Measurements from ENCODE around the gene DFFB. TPM values are rescaled to one million over a fixed set of nuclear protein-coding genes. Genes with fewer than 3 reads are reported as not detected.

Gene DFFB
- total and polyA plus RNA-seq, 9 of the 15 experiments (the other 6 are each of a cell fraction or from before 2014, with no cell fraction given) = 2.3 to 15.8 (median 11.5) TPM

DNA sequence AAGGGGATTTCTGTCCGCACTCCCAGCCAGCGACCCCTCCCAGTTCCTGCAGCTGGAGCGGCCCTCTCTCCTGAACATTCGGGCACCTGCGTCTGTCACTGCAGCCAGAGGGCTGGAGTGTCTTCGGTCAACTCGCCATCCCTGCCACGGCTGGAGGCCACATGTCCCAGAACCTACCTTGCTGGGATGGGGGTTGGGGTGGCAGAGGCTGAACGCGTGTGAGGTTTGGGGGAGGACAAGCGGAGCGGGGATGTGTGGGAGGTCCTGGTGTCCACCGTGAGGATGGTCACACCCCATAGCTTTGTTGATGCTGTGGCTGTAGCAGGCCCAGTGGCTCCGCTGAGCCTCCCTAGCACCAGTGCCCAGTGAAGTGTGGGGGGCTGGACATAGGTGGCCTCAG lies 57.6 kb downstream of the DFFB start:
- WGBS (ENCODE audit: insufficient coverage, low coverage, missing lambda C conversion rate) = 6% methylated on average over 14 of the region's 14 CpGs
- Histone ChIP-seq H3K4me3 (no peak overlapping the region), H3K36me3 (ENCODE audit: control insufficient read depth, insufficient read depth, low read length) (no peaks in the 10 kb centered on the region), H3K27ac (ENCODE audit: extremely low read depth, low read depth, low read length) (no peak overlapping the region), H2AFZ (ENCODE audit: low read depth, low read length) (no peak overlapping the region), H3K4me1 (replicated peaks in 1 of 2; ENCODE audit: control insufficient read depth in 2 of 2, insufficient read depth in 2 of 2, low read length in 2 of 2) (peaks cover 0 to 38% of the 10 kb centered on the region in 2 experiments; a peak in 2 of 5 replicates), H4K20me1 (replicated peaks; ENCODE audit: control insufficient read depth, insufficient read depth, low read length) (peaks cover 19% of the 10 kb centered on the region; the same call in 1 of the 2 replicates), H3K9me1 (ENCODE audit: control insufficient read depth, insufficient read depth, low read length) (no peaks in the 10 kb centered on the region), H3K27me3 (ENCODE audit: control insufficient read depth in 2 of 2, insufficient read depth in 2 of 2, low read length in 2 of 2) (peaks cover 34 to 73% of the 10 kb centered on the region in 2 experiments), H3K79me2 (ENCODE audit: control insufficient read depth, insufficient read depth, low read length) (no peaks in the 10 kb centered on the region), H3K4me2 (ENCODE audit: insufficient read depth, low read length) (no peak overlapping the region), H3K9me3 (replicated peaks; ENCODE audit: control insufficient read depth, insufficient read depth, low read depth, low read length) (0 out of 2 replicates have a peak, but pooled peaks cover 2% of the 10 kb centered on the region), H3K9ac (ENCODE audit: insufficient read depth in 1 of 2, low read depth in 2 of 2, low read length in 2 of 2) (no peak overlapping the region; a peak in 1 of 4 replicates)
- TF ChIP-seq KDM1A (IDR thresholded peaks at IDR 0.05) (no peak), ZNF23 (CRISPR knock-in tag; IDR thresholded peaks at IDR 0.05) (no peak), ZNF699 (CRISPR knock-in tag; IDR thresholded peaks at IDR 0.05; ENCODE audit: insufficient replicate concordance) (no peak), MAFF (IDR thresholded peaks at IDR 0.05; ENCODE audit: low read length) (no peak), BMI1 (IDR thresholded peaks at IDR 0.05; ENCODE audit: low read length) (no peak), HMGN3 (IDR thresholded peaks at IDR 0.05; ENCODE audit: borderline replicate concordance, extremely low read depth, insufficient read length, low read depth, low read length) (no peak), MCM3 (IDR thresholded peaks at IDR 0.05) (no peak), MCM7 (IDR thresholded peaks at IDR 0.05) (no peak), KDM5B (IDR thresholded peaks at IDR 0.05; ENCODE audit: insufficient replicate concordance, low read depth, low read length) (no peak), ZNF444 (CRISPR knock-in tag; IDR thresholded peaks at IDR 0.05) (no peak), CXXC5 (CRISPR knock-in tag; IDR thresholded peaks at IDR 0.05) (no peak)
- no TSS peak for BruUV-seq (replicated peaks)
- ChIA-PET POLR2A (interaction anchor here (0.7 kb wide), 1 partner anchor 1869 kb away, joined by 3 read pairs; no protein-coding TSS in a partner anchor), CTCF (ENCODE audit: low intra/inter-chr PET ratio) (no interaction called here)
- intact Hi-C loops (cut with micrococcal nuclease) (loop anchor here (5.0 to 10.0 kb wide), 2 partner anchors 147 to 1830 kb away; no protein-coding TSS in a partner anchor), in situ Hi-C loops (cut with MboI) (no loop called here)
- FAIRE-seq (no peak), ATAC-seq (no peak), DNase-seq (ENCODE audit: extremely low read depth in 1 of 4, low spot score in 3 of 4) (no peak)

Data from K562 (cell line).